SKM-1 (cell line): ENCODE data around the gene SLC11A2.
A peak's percentile ranks its signal among the peaks of the same experiment; 100 is the strongest.

Source experiments
- DNase-seq: peaks from one replicate; lab custom pipeline; 2025; ENCODE audit not compliant: unreplicated experiment; lab: John Stamatoyannopoulos, UW

SLC11A2 gene

DNA sequence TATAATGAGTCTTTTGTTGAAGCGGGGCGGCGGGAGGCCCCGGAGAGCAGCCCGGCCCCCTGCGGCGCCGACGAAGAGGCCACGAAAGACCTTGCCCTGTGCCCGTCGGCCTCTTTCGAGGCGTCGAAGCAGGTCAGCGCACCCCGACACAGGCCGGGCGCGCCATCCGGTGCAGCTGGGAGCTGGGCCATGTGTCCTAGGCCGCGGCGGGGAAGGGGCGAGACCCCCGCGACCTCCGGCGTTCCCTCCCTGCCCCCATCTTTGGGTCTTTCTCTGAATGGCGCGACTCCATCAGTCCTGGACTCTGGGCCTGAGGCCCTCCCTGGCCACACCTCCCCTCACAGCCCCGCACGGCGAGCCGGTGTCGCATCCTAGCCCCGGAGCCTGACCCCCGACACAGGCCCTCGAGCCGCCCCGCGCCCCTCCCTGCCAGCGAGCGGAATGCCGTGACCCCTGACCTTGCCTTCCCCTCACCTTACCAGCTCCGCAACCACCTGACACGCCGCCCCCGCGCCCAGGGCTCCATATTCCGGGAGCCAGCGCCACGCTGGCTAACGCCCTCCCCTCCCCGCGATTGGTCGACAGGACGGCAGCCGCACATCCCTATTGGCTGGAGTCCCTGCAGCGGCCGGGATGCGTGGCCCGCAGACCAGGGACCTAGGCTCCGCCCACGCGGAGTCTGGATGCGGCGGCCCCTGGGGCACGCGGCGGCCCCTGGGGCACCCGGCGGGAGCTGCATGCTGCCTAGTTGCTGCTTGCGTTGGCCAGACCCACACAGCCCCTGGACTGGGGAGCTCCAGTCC is at the start of gene SLC11A2:
Gene SLC11A2, minus strand, starts transcription at position 549 of the 803 bp plus-strand sequence. CDS start 15,656 bp downstream, outside the sequence.
- DNase-seq = peak; percentile 75

DNA sequence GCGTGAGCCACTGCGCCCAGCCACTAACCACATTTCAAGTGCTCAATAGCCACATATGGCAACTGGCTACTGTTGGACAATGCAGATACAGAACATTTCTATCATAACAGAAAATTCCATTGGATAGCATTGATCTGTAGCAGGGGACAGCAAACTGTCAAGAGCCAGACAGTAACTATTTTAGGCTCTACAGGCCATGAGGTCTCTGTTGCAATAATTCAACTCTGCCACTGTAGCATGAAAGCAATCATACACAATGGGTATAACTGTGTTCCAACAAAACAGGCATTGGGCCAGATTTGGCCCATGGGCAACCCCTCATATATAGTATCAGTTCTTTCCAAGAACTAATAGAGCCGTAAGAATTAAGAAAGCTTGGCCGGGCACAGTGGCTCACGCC is 49.2 kb upstream of the SLC11A2 start:
- no peak for DNase-seq

DNA sequence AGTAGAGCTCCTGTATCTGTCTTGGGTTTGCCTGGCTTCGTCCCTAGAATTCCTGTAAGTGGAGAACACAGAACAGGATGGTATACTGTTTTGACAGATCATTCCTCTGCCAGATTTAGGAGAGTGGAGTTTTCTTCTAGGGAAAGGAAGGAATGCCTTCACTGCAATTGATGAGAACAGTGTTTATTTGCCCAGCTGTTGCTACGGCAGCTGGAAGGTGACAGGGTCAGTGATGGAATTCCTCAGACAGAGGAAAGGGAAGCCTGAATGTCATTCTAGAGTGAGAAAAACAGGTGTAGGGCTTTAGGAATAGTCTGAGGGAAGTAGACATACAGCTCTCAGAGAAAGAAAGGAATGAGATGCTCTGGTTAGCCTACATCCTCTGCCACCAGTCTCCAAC is 45.5 kb upstream of the SLC11A2 start:
- no peak for DNase-seq

GRCh38 chr12:51070004-51070403 is 43.8 kb upstream of the SLC11A2 start:
- no peak for DNase-seq

DNA sequence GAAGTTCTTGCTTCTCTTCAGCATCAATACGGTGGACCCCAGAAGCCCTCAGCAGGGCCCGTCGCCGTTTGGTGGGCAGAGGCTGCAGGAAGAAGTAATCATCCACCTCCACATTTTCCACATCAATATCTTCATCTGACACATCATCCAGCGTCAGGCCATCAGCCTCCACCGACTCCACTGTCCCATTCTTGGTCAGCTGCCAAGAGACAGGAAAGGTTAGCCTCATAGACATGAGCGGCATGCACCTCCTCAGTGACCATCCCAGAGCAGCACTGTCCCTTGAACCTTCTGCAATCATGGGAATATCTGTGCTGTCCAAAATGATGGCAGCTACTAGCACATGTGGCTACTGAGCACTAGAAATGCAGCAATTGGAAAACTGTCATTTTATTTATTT is 41.6 kb upstream of the SLC11A2 start:
- no peak for DNase-seq

DNA sequence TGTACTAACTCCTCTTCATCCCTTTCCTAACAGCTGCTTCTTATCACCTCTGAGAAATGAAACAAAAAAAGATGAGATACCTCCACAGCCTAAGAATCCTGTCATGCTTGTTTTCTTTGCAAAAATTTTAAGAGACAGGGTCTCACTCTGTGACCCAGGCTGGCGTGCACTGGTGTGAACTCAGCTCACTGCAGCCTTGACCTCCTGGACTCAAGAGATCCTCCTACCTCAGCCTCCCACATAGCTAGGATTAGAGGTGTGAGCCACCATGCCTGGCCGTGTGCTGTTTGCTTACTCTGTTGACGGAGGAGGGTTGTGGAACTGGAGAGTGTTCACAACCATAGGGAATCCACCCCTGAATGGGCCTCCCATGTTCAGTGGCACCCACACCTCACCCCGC is 41.0 kb upstream of the SLC11A2 start:
- DNase-seq = no peak

DNA sequence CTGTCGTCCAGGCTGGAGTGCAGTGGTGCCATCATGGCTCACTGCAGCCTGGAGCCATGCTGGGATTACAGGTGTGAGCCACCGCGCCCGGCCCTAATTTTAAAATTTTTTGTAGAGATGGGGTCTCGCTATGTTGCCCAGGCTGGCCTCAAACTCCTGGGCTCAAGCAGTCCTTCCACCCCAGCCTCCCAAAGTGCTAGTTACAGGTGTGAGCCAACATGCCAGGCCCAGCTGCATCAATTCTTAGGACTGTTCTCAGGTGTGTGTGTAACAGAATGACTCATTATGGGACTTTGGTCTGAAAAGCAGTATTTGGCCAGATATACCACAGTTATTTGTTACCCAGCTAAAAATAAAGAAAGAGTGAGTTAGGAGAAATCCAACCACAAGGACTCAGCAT is 39.3 kb upstream of the SLC11A2 start:
- DNase-seq = no peak

DNA sequence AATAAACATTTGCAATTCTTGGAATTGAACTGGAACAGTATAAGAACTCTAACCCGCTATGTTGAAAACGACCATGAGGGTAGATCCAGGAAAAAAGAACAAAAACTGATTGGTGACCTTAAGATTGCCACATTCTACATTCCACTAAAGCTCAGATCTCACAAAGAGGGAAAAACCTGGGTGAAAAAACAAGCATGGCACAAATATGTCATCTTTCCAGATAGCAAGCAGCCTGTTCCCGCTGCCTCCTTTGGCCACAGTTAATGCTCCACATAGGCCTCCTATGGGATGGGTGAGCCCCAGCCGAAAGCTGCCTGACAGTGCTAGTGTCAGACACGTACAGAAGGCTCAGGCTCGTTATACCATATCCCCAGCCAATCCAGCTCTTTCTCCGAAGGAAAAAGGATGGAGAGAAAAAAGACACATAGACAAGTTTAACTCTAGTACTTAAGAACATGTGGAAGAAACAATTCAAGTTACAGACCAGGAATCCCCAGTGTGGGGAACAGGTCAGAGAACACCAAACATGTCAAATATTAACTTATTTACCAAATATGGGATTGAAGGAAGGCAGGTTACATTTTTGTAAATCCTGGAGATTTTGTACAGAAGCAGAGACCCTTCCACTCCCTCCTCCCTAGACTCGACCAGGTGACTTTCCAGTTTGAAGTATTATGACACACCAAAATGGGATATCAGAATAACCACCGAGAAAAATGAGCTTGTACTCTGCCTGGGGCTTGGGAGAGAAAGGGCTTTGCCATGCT is 36.6 kb upstream of the SLC11A2 start:
- DNase-seq = no peak

GRCh38 chr12:51059086-51059485 is 32.9 kb upstream of the SLC11A2 start:
- DNase-seq = no peak

GRCh38 chr12:51056242-51056641 is 30.1 kb upstream of the SLC11A2 start:
- DNase-seq = no peak

- DNase-seq = no peak
Observed at GRCh38 chr12:51055060-51055459, 28.9 kb upstream of the SLC11A2 start.

- DNase-seq = no peak
Observed at GRCh38 chr12:51051787-51052186, 25.6 kb upstream of the SLC11A2 start.

- DNase-seq = no peak
Observed at GRCh38 chr12:51049525-51049924, 23.3 kb upstream of the SLC11A2 start.

GRCh38 chr12:51048661-51049251 is 22.6 kb upstream of the SLC11A2 start:
- no peak for DNase-seq

DNA sequence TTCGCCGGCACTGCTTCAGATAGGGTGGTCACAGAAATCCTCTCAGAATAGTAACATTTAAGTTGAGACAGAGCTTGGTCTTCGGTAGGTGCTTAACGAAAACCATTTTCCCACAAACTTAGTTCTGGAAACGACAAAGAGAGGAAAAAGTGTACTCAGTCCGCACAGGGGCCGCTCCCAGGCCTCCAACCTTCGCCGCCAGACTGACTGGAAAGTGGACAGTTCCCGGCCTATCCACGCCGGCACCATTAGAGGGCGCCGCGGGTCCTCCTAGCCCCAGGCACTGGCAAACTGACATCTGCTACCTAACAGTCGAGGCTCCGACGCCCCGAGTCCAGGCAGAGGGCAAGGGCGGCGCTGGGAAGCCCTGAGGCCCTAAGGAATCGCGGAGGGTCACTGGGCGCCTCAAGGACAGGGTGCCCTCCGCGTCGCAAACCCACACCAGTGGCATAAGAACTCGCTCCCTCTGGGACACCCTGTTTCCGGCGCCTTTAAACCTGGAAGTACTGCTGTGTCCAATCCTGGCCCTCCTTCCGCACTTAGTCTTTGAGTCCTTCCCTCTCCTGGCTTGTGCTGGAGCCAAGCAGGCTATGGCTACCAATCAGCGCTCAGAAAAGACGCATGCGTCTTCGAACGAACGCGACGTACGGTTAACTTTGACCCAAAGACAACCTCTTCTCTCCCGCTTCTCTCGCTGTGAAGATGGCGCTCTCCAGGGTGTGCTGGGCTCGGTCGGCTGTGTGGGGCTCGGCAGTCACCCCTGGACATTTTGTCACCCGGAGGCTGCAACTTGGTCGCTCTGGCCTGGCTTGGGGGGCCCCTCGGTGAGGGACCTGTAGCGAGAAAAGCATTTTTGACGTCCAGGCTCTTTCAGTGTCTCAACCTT is 21.7 kb upstream of the SLC11A2 start, which contains the start of gene LETMD1:
Gene LETMD1, plus strand, starts transcription at position 673 of the 886 bp plus-strand sequence. Its CDS starts 30 bp downstream, at position 703.
- DNase-seq = peak; percentile 80

GRCh38 chr12:51036279-51036678 is 10.1 kb upstream of the SLC11A2 start:
- DNase-seq = no peak

DNA sequence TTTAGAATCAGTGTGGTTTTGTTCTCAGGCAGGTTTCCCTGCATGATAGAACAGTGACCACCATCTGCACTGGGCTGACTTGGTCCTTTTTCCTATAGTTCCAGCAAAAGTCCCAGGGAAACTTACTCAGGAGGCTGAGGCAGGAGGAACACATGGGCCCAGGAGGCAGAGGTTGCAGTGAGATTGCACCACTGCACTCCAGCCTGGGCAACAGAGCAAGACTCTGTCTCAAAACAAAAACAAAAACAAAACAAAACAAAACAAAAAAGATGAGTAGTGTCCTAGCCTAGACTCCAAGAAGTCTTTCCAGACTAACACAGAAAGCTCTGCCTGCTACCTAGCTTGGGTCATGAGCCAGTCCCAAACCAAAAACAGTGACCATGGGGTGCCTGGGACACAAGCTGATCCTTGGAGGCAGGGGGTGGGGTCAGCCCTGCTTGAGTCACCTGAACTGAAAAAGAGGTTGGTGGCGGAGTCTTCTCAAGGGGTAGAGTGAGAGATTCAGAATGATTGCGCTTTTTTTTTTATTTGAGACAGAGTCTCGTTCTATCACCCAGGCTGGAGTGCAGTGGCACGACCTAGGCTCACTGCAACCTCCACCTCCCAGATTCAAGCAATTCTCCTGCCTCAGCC is 7.4 kb upstream of the SLC11A2 start:
- no peak for DNase-seq

GRCh38 chr12:51033048-51033447 is 6.9 kb upstream of the SLC11A2 start:
- DNase-seq = no peak

DNA sequence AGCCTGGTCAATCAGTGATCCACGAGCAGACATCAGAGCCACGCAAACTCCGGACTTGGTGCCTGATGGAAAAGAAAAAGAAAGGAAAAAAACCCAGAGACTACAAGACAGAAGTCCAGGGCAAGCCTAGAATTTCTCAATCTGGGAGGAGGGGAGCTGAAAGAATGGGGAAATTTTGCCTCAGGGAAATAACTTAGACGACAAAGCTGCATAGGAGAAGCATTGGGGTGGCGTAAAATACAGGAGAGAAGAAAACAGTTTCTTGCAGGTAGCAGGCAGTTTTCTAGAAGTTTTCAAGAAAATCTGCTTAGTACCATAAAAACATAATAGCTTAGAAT is 2.6 kb upstream of the SLC11A2 start:
- DNase-seq = no peak

DNA sequence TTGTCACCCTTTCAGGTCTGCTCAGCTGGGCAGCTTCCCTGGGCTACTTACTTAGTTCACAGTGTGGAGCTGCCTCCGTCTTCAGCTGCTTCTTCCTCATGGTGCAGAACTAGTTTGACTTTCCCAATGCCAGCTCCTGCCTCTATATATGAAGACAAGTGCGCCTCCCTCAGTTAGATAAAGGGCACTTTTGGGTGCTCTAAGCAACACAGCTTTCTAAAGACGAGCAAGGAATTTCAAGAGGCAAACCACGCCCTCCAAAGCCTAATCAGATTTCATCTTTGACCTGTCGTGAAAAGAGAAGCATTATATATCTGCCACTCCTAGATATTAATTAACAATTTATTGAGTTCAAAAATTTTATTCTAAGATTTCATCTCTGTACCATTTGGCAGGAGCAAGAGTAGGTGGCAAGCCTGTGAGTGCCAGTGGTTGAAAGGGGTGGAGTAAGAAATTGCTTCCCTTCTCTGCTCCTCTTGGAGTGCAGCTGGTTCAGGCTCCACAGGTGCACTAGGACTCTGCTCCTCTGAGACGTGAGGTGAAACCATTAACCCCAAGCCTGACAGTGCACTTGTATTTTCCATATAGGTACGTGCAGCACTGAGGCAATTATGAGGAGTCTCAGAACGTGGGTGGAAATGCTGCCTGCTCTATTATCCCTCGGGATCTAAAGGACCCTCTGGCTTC is 2.1 kb upstream of the SLC11A2 start:
- peak; percentile 41 for DNase-seq
